Measurements from ENCODE around the gene FCHSD2.

FCHSD2 gene

GRCh38 chr11:72848846-72849466 is 293.2 kb downstream of the FCHSD2 start:
- Mint-ChIP-seq H3K27me3 (ENCODE audit: low read depth, poor library complexity) (no peaks in the 10 kb centered on the region), H3K9me3 (no peaks in the 10 kb centered on the region), H3K27ac (no peak overlapping the region), H3K36me3 (ENCODE audit: low read depth) (peaks cover 29% of the 10 kb centered on the region), H3K4me1 (peaks cover 11% of the 10 kb centered on the region), H3K4me3 (no peak overlapping the region)
- TF ChIP-seq, protein P1, sequence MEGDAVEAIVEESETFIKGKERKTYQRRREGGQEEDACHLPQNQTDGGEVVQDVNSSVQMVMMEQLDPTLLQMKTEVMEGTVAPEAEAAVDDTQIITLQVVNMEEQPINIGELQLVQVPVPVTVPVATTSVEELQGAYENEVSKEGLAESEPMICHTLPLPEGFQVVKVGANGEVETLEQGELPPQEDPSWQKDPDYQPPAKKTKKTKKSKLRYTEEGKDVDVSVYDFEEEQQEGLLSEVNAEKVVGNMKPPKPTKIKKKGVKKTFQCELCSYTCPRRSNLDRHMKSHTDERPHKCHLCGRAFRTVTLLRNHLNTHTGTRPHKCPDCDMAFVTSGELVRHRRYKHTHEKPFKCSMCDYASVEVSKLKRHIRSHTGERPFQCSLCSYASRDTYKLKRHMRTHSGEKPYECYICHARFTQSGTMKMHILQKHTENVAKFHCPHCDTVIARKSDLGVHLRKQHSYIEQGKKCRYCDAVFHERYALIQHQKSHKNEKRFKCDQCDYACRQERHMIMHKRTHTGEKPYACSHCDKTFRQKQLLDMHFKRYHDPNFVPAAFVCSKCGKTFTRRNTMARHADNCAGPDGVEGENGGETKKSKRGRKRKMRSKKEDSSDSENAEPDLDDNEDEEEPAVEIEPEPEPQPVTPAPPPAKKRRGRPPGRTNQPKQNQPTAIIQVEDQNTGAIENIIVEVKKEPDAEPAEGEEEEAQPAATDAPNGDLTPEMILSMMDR (IDR thresholded peaks at IDR 0.05) = peak; percentile 68
- no peak for DNase-seq

DNA sequence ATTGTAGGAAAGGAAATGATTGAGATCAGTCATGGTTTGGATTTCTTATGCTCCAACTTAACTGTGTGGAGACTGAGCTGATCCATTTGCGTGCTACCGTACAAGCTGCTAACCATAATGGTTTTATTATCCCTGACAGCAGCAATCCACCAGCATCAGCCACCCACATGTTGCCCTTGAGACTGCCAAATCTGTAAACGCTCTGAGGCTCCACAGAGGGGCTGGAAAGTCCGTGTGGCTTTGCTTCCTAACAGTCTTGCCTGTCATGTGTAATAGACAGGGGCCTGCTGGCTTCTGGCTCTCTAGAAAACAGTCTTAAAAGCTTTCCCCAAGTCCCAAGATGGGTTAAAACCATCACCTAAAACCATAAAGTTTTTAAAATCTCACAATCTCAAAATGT is 297.8 kb downstream of the FCHSD2 start:
- TF ChIP-seq, protein P1 (IDR thresholded peaks at IDR 0.05) = no peak
- Mint-ChIP-seq H3K4me3 (no peak overlapping the region), H3K27me3 (ENCODE audit: low read depth, poor library complexity) (no peaks in the 10 kb centered on the region), H3K27ac (peak overlapping the region; percentile 20), H3K9me3 (no peaks in the 10 kb centered on the region), H3K36me3 (ENCODE audit: low read depth) (peaks cover 45% of the 10 kb centered on the region), H3K4me1 (peaks cover 32% of the 10 kb centered on the region)
- DNase-seq = no peak

DNA sequence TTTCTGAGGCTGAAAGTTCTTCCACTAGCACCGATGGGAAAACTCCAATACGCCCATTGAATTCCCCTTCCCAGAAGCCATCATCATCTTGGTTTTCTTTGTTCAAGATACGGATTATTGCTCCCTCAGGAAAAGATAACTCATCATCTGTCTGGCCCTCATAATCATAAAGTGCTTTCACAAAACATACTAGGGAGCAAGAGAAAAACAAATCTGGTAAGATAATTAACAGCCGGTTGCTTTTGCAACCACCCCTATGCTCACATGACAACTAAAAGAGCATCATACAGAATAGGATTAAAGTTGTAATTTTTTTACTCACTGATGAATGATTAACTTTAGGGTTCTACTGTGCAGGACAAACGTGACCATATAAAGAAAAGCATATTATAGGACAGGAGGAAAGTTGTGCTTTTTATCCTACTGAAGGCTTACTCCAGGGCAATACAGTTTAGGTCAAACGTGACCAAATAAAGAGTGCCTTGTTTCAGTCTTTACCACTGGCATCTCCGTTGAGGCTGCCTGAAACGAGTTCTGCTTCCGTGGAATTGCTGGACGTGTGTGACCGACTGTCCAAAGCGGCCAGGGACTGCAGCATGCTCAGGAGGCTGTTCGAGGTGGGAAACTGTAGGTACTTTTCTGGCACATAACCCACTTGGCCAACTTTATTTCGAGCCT is 299.3 kb downstream of the FCHSD2 start:
- Mint-ChIP-seq H3K9me3 (no peaks in the 10 kb centered on the region), H3K4me1 (peaks cover 32% of the 10 kb centered on the region), H3K36me3 (ENCODE audit: low read depth) (peaks cover 53% of the 10 kb centered on the region)

GRCh38 chr11:72842126-72842525 is 300.0 kb downstream of the FCHSD2 start:
- H3K36me3 Mint-ChIP-seq (ENCODE audit: low read depth) = peaks cover 51% of the 10 kb centered on the region
- H3K27ac Mint-ChIP-seq = no peak overlapping the region
- H3K27me3 Mint-ChIP-seq (ENCODE audit: low read depth, poor library complexity) = no peaks in the 10 kb centered on the region
- TF ChIP-seq, protein P1 (IDR thresholded peaks at IDR 0.05) = no peak
- no peak overlapping the region for H3K4me3 Mint-ChIP-seq
- no peak for DNase-seq
- no peaks in the 10 kb centered on the region for H3K9me3 Mint-ChIP-seq
- peaks cover 32% of the 10 kb centered on the region for H3K4me1 Mint-ChIP-seq

More for the DNA sequence above, 299.3 kb downstream of the FCHSD2 start:
- no peak for DNase-seq
- no peak overlapping the region for H3K27ac Mint-ChIP-seq
- TF ChIP-seq, protein P1 (IDR thresholded peaks at IDR 0.05) = no peak
- no peak overlapping the region for H3K4me3 Mint-ChIP-seq
- H3K27me3 Mint-ChIP-seq (ENCODE audit: low read depth, poor library complexity) = no peaks in the 10 kb centered on the region

DNA sequence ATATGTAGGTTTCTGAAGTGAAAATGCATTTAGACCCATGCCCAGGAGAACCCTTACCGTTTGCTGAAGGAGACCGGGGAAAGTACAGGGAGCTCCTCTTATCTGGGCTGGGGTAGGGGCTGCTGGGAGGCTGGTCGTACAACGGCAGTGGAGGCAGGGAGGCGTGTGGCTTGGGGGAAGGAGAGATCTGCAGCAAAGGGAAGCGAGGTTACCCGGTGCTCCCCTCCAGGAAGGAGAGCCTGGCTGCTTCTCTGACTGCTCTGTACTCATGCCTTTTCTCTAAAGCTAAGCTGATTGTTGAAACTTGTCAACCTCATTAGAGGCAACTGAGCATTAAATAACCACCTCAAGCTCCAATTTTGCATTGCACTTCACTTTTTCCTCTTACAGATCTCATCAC is 300.7 kb downstream of the FCHSD2 start:
- Mint-ChIP-seq H3K4me3 (no peak overlapping the region), H3K4me1 (peaks cover 34% of the 10 kb centered on the region), H3K27ac (no peak overlapping the region), H3K36me3 (ENCODE audit: low read depth) (peaks cover 46% of the 10 kb centered on the region), H3K27me3 (ENCODE audit: low read depth, poor library complexity) (no peaks in the 10 kb centered on the region), H3K9me3 (no peaks in the 10 kb centered on the region)
- TF ChIP-seq, protein P1 (IDR thresholded peaks at IDR 0.05) = no peak
- DNase-seq = no peak

DNA sequence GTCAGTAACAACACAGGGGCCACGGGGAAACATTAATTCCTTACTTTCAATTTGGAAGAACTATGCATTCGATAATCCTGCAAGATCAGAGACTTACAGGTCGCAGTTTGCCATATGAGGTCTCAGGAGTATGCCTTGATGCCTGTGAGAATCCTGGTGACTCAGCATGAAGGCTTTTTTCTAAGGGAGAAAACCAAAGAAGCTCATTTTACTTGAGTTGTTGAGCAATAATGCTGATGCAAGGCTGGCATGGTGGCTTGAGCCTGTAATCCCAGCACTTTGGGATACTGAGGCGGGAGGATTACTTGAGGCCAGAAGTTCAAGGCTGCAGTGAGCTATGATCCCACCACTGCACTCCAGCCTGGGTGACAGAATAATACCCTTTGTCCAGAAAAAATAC is 301.3 kb downstream of the FCHSD2 start:
- Mint-ChIP-seq H3K4me1 (peaks cover 40% of the 10 kb centered on the region), H3K36me3 (ENCODE audit: low read depth) (peaks cover 40% of the 10 kb centered on the region), H3K9me3 (no peaks in the 10 kb centered on the region), H3K27ac (no peak overlapping the region), H3K27me3 (ENCODE audit: low read depth, poor library complexity) (no peaks in the 10 kb centered on the region), H3K4me3 (no peak overlapping the region)
- TF ChIP-seq, protein P1 (IDR thresholded peaks at IDR 0.05) = no peak
- DNase-seq = no peak

Measured in nephron progenitor cell (in vitro differentiated cells).